ENCODE measurements around the gene ICE1.
"Not testable (repeated sequence)": the region's sequence is repeated elsewhere in the genome, so short reads cannot be mapped to it uniquely, and the experiment has no call there.

Gene ICE1, protein sequence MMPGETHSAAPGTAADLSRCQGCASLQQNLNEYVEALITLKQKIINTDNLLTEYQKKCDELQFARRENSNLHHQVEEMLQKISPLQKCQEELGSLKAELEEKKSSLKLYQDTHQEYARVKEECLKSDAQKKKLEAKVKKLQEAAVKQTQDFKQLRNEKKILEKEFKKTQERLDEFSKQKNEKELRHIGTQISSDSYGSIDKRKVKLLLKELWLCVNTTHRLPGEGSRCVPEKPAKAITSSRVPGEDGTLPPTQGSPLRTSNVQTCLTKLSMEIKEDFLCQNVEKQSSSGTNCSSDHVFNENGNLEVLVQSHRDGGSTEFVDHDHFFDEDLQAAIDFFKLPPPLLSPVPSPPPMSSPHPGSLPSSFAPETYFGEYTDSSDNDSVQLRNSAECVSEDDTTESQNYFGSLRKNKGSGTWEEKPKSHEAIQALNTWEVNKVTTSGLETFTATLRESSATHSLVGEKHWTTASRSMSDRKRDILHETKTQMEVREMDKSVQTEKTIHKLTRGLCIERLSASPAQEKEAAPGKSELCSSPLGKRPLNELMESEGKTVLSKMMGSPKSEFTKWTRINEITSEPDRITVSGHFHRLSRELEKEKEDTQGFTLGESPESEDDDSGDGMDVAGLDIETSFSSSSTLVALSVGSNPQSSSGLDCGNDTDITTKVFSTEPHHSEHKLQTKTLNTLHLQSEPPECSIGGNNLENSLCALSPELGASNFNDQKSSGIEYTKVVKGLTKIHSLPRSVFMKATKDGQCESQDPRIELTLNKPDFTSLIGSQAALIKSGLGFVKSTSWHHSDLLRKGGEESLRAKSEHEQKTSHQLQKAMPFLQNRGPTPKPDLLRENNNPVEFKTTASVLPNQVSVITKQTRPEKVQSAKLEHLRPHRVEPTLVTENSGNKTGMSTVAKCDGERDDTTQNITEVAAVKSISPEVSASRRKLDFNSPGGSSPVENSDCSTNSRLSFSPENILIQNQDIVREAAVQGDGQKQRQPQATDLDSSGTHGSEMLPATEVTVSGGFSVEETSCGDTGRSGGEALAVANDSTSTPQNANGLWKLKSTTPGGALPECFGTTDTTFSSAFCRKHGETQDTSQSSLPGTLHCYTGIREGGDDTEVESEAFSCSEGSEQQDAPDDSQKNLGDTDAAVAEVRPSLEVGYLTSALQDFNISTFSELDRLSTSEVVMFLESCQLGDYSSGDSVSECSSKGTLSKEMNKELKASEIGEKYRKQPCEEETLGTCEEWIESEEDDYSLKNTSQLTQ (N-terminal part only)

DNA sequence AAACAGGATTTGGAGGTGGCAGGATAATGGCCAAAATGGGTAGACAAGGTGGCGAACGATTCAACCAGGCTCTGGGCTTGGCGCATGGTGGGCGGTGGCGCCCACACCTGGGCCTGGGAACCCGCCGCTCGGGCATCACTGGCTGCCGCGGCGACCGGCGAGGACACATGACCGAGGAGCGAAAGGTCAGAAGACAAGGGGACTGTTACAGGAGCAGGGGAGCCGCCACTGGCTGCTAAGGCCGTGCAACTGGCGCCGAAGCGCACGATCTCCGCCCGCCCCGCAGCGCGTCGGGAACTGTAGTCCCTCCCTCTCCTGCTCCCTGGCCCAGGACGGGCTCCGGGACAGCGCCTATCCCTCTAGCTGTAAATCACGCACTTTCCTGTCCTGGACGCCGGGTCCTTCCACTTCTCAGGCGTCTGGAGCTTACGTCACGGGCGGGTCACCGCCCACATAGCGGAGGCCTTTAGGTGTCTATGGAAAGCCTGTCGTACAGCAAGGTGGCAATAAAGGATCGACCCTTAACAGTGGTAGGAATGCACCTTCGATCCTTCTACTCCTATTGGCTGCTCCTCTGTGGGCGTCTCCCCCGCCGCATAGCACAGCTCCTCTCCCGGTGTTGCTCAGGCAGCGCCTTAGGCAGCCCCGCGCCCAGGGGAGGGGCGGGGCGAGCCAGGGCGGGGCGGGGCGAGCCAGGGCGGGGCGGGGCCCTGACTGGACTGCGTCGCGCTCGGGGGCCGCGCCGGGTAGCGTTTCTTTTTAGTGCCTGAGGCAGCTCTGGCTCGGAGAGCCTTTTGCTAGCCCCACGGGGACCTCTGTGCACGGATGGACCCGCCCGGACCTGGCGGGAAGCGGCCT lies at the start of gene ICE1:
Gene ICE1 (plus strand): TSS at position 717 of the 858 bp plus-strand sequence. CDS start 239 bp downstream, outside the sequence.
- DNase-seq, result peak; percentile 95

DNA sequence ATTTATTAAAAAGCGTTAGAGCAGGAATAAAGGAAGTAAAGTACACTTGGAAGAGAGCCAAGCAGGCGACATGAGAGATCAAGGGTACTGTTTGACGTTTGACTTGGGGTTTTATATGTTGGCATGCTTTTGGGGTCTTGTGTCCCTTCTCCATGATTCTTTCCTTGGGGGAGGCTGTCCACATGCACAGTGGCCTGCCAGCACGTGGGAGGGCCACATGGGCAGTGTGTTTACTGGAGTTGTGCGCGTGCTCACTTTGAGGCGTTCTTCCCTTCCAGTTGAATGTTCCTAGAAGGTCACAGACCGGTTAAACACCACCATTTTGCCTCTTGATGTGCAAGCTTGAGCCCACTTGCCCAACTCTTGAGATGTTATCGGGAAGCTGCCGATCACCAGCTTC lies 49.5 kb upstream of the ICE1 start:
- no peak for DNase-seq

DNA sequence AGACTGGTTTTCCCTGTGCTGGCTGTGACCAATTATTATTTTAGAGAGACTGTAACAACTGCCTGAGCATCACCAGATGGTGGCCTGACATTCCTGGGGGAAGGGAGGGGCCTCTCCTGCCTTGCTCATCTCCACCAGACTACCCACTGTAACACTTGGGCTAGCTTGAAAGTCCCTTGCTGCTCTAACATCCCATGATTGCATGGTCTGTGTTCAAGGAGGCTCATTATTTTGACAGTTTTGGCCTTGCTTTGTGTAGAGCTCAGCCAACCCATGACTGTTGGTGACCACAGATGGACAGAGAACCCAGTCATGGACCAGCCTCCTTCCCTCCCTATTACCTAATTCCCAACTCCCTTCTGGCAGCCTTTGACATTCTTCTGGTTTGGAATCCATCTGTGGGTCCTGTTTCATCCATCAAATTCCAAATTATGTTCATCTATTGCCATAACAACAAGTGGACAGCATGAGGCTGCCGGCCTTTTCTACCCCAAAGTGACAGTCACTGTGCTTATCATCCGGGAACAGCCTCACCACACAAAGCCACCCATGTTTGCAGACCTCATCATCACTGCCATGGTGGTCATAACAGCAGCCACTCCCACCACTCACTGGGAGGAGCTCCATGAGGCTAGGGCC lies 49.0 kb upstream of the ICE1 start:
- no peak for DNase-seq

DNA sequence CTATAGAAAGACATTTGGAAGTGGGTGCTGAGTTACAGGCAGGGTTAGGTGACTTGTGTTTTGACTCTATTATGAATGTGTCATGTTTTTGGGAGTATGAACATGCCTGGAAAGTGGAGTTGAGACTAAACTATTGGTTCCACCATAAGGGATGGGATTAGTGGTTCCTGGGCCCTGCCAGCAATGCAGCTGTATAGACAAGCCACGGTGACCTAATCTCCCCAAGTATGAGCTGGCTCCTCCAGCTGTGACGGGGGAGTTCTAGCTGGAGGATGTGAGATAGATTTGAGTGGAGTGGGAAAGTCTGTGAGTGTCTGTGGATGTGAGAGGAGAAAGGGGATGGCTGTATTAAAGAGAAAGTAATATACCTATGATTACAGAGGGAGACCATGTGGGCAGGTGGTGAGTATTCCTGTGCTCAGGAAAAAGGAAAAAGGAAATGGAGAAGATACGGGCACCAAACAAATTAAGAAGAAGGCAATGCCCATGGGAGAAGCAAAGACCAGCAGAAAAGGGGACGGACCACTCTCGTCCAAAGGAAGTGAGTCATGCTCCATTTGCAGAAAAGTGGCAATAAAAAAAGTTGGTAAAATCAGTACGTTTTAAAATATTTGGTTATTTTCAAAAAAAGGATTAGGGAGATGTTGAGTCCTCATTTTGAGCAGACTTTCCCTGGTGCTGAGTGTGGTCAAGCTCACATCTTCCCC lies 48.3 kb upstream of the ICE1 start:
- no peak for DNase-seq

DNA sequence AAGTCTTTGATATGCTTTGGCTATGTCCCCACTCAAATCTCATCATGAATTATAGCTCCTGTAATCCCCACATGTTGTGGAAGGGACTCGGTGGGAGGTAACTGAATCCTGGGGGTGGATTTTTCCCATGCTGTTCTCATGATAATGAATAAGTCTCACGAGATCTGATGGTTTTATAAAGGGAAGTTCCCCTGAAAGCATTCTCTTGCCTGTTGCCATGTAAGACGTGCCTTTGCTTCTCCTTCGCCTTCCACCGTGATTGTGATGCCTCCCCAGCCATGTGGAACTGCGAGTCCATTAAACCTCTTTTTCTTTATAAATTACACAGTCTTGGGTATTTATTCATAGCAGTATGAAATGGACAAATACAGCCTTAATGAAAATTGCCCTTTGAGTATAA lies 44.7 kb upstream of the ICE1 start:
- DNase-seq, result no peak

DNA sequence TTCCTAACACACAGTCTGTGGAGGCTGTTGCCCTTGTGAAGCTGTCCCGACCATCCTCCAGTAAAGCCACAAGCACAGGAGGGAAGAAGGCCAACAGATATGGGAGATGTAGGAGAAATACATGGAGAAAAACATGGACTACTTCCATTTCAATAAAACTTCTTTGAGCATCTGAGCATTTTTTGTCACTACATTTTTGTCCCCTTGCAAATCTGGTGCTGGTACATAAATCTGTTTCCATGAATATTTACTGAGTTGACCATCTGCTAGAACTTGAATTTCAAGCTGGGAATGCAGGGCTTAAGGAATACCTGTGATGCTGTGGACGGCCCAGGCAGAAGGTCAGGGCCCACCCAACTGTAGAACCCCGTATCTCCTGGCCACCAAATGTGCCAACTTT lies 43.9 kb upstream of the ICE1 start:
- no peak for DNase-seq

DNA sequence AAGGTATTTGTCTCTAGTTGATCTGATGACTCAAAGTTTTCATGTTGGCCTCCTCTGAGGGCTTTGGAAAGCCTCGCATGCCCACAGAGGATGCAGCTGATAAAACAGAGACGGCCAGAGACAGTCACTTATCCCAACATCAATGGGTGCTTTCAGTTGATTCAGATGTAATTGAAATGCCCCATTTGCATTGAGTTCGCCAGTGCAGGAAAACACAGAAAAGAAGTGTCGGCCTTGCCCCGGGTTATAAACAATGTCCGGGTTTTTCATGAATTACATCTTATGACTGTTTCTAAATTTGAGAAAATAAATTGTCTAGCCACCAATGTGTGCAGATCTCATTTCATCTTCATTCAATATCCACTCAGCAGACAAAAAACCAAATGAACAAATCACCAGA lies 42.2 kb upstream of the ICE1 start:
- no peak for DNase-seq

DNA sequence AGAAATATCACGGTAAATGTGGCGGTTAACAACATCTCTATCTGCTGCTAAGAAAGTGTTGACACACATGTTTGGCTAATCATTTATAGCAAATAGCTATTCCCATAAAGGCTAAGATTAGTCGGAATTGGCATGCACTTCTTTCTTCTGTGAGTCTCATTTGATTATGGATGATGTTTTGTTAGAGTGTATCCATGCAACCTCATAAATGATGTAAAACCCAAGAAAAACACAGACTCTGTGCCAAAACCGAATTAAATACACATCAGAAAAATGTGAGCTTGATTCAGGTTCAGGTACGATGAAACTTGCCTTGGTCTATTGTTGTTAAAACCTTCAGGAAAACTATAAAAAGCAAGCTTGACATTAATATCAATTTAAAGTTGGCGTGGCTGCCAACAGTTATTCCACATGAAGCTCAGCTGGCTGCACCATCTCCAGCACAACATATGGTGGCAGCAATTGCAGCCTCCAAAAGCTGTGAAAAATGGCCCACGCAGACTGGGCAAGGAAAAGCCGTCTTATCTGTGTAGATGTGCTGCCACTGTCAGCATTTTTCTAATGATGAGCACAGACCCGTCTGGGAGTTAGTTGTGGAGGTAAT lies 41.1 kb upstream of the ICE1 start:
- DNase-seq, result no peak

DNA sequence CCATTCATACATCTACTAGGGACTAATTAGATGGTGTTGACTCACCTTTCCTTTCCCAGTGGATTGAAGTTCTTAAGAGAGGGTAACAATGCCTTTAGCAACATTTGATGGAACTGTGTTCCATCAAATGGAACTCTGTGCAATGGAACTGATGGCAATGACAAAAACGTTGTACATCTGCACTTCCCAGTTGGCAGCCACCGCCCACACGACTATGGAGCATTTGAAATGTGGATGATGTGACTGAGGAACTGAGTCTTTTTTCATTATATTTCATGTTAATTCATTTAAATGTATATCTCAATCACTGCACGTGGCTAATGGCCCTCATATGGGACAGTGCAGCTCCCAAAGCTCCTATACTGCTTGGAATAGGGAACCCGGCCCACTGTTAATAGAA lies 39.0 kb upstream of the ICE1 start:
- no peak for DNase-seq

DNA sequence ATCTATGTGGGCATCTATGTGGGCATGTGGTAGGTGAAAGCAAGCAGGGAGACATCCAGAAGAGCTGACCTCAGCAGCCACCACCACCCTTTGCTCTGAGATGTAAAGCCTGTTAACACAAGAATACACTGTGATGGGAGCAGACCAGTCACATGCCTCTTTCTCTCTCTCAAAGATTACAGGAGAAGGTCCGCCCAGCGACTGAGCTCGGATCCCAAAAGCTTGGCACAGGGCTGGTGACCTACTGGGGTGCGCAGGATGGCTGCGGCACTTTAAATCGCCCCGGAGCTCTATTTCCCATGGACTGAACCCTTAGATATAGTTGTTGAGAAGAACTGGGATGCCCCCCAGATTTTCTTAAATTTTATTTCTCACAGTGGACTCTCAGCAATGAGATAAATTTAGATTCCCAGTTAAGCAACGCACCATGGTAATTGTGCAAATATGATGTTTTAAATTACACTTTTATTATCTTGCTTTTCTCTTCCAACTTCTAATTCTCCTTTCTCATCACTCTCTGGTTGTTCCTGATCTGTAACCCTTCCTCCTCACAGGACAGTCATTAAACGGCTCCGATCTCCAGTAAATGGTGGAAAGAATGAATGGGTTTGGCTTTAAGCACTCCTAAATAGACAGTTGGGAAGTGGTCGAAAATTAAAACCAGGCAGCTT lies 37.7 kb upstream of the ICE1 start:
- no peak for DNase-seq

DNA sequence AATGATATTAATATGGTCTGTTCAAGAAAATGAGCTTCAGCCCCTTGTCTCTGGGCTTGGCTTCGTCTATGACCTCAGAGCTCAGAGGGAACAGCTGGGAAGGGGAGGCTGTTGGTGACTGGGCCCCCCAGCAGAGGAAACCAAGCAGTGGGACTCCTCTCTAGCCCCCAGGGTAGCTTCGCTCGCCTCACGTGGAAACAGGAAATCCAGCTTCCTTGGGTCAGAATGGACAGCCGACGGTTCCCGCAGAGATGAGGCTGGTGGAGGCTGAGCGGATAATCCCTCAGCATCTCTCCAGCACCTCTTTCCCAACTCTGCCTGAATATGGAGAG lies 37.2 kb upstream of the ICE1 start:
- no peak for DNase-seq

DNA sequence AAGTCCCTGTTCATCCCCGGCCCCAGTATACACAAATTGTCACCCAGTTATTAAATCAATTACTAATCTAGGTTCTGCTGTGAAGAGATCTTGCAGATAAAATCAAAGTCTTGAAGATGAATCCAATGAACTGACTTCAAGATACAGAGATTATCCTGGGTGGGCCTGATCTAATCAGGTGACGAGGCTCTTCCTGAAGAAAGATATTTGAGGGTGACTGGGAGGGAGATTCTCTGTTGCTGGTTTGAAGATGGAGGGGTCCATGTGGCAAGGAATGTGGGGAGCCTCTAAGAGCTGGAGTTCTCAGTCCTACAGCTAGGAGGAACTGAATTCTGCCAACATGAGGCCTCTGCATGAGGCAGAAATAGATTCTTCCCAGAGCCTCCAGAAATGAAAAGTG lies 36.1 kb upstream of the ICE1 start:
- no peak for DNase-seq

DNA sequence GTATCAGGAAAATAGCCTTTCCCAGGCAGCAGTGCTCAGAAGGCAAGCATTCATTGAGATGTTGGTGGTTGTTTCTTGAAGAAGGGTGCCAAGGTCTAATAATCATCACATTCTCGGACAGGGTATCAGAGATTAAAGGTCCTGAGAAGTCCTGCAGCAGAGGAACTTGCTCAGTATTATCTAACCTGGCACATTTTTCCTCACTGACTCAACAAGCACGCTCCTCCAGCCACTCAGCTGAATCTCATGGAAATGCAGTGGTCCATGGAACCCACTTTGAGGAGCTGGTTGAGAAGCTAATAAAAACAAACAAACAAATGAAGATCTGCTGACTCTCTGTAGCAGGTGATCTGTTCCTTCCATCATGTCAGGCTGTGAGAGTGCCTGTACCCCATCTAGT lies 35.3 kb upstream of the ICE1 start:
- DNase-seq, result peak; percentile 98

DNA sequence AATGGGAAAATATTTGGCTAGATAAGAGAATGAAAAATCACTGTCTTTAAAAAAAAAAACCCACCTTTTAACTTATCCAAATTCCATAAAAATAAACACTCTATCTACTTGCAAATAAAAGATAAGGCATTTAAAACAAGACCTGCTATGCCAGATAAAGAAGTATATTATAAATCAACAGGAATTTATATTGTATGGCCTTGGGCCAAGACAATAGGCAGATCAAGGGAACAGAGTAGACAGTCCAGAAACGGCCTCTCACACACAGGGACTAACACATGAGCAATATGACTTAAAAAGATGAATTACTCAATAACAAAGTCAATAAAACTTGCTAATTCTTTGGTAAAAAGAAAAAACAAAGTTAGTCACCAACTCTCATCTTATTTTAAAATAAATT lies 34.7 kb upstream of the ICE1 start:
- peak; percentile 52 for DNase-seq

DNA sequence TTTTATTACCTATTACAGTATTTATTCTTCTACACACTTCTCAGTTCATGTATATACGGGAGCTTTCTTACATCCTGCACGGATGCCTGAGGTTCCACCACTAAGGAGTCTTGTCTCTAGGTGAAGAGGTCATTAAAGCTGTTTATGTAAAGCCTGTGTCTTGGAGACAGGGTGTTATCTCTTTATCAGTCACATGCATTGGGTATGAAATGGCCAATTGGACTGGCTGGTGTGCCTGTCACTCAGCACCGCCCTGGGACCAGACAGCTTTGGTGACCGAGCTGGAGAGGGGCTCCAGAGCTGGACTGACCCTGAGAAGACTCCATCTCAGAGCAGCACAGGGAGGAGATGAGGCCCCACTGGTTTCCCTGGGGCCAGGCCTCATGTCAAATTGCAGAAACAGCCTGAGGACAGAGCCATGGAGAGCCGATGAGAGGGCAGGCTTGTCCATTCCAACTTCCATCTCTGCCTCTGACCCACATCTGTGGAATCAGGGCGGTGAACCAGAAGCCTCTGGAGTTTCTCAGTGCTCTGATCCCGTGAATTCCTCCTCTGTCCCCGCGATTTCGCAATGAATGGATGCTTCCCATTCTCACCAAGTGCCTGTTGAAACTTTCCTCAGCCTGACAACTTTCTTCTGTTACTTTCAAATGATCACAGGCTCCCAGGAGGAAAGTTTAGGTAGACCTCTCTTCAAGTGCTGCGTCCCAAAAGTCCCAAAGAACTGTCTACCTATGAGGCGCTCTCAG lies 32.2 kb upstream of the ICE1 start:
- DNase-seq, result not testable (repeated sequence)

DNA sequence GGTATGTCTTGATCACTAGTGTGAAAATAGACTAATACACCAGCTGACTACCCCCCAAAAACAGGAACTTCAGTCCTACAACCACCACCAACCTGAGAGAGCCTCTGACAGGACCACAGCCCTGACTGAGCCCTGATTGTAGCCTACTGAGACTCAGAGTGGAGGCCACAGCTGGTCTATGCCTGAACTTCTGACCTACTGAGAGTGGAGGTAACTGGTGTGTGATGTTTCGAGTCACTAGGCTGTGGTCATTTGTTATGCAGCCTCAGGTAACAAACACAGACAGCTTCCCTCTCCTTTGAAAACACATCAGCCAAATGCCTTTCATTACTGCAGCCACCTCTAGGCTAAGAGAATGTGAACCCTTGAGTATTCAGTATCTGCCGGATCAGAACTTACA lies 30.0 kb upstream of the ICE1 start:
- not testable (repeated sequence) for DNase-seq

DNA sequence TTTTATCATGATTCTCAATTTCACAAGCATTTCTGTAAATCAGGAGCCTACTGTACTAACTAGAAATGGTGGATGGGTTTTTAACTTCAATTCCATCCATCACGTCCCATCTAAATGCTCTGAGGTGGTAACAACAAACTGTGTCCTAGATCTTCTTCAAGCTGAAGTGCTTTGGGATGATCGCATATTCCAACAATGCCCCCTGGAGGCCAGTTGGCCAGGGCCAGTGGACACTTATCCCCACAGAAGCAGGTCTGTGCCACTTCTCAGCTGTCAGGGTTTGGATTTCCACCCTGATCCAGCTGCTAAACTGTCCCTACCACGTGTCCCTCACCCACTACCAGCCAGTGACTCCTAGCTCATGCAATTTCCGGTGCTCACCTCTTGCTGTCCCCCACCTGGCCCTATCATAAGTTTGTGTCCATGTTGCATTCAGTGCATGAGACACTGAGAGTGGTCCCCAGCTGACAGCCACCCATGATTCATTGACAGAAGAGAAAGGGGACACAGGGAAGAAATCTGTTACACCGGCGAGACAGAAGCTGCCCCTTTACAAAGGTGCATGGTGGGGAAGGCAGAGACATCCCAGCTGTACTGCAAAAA lies 28.0 kb upstream of the ICE1 start:
- DNase-seq, result peak; percentile 31

DNA sequence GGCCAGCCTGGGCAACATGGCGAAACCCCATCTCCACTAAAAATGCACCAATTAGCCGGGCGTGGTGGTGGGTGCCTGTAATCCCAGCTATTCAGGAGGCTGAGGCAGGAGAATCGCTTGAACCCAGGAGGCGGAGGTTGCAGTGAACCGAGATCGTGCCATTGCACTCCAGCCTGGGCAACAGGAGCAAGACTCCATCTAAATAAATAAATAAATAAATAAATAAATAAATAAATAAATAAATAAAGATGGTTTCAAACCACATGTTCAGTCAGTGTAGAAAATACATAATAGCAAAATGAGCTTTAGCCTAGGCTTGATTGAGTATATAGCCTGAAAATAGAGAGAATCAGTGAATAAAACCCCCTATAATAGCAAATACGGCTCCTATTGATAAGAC lies 27.4 kb upstream of the ICE1 start:
- not testable (repeated sequence) for DNase-seq

DNA sequence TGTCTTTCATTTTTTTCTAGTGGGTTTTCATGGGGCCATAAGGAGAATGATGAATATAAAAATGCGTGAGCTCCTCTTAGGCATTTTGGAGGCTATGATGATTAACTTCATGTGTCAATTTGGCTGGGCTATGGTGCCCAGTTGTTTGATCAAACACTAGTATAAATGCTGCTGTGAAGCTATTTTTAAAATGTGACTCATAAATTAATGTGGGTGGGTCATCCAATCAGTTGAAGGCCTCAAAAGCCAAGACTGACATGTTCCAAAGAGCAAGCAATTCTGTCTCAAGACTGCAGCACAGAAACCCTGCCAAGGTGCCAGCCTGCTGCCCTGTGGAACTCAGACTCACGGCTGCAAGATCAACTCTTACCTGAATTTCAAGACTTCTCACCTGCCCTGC lies 24.4 kb upstream of the ICE1 start:
- DNase-seq, result no peak
